Astrocyte (in vitro differentiated cells and primary cell): Measurements from ENCODE around the gene DENND5B. TPM values are rescaled to one million over a fixed set of nuclear protein-coding genes. Genes with fewer than 3 reads are reported as not detected.

Experiments
- DNase-seq: peaks from one replicate; pipeline ENCODE4 v3.0.0-alpha.2; 2010; ENCODE audit warnings: low read depth
- FAIRE-seq: peaks from 2 replicates; lab custom pipeline; 2011; peaks lifted over from hg19 to GRCh38; lab: Jason Lieb, UNC
- H2AFZ ChIP-seq: 2 replicates; pipeline ENCODE4 v1.6.0; 2012; ENCODE audit warnings: low read depth, low read length, inconsistent platforms
- H3K27ac ChIP-seq: 2 replicates; pipeline ENCODE4 v1.5.1; 2011; ENCODE audit warnings: low read depth, low read length, inconsistent platforms
- H3K27me3 ChIP-seq: 2 replicates; pipeline ENCODE4 v1.6.0; 2011; ENCODE audit warnings: low read length, inconsistent platforms; ENCODE audit not compliant: insufficient read depth
- H3K36me3 ChIP-seq: 2 replicates; pipeline ENCODE4 v1.5.1; 2011; ENCODE audit warnings: low read length, inconsistent platforms; ENCODE audit not compliant: insufficient read depth
- H3K4me1 ChIP-seq: 2 replicates; pipeline ENCODE4 v1.5.1; 2011; ENCODE audit warnings: low read length, inconsistent platforms; ENCODE audit not compliant: insufficient read depth
- H3K4me2 ChIP-seq: 2 replicates; pipeline ENCODE4 v1.6.0; 2012; ENCODE audit warnings: low read length, inconsistent platforms
- H3K4me3 ChIP-seq: 2 replicates; pipeline ENCODE4 v1.5.1; 2011; ENCODE audit warnings: low read depth, mild to moderate bottlenecking, low read length, inconsistent platforms; ENCODE audit not compliant: insufficient read depth
- H3K79me2 ChIP-seq: 2 replicates; pipeline ENCODE4 v1.6.0; 2012; ENCODE audit warnings: mild to moderate bottlenecking, low read length, inconsistent platforms; ENCODE audit not compliant: insufficient read depth
- H3K9ac ChIP-seq: 2 replicates; pipeline ENCODE4 v1.6.0; 2012; ENCODE audit warnings: mild to moderate bottlenecking, low read length, inconsistent platforms
- H3K9me3 ChIP-seq: 2 replicates; pipeline ENCODE4 v1.5.1; 2012; ENCODE audit warnings: low read depth, mild to moderate bottlenecking, low read length, inconsistent platforms; ENCODE audit not compliant: insufficient read depth
- H4K20me1 ChIP-seq: 2 replicates; pipeline ENCODE4 v1.6.0; 2012; ENCODE audit warnings: low read length, inconsistent platforms; ENCODE audit not compliant: insufficient read depth
- H3K27ac Mint-ChIP-seq: one replicate; pipeline ENCODE4 v1.8.0; 2021; ENCODE audit warnings: mild to moderate bottlenecking, mixed read lengths; ENCODE audit not compliant: unreplicated experiment
- H3K27me3 Mint-ChIP-seq: one replicate; pipeline ENCODE4 v1.8.0; 2021; ENCODE audit warnings: low read depth, mixed read lengths; ENCODE audit not compliant: unreplicated experiment
- H3K36me3 Mint-ChIP-seq: one replicate; pipeline ENCODE4 v1.8.0; 2021; ENCODE audit warnings: low read depth, mixed read lengths; ENCODE audit not compliant: unreplicated experiment
- H3K4me1 Mint-ChIP-seq: one replicate; pipeline ENCODE4 v1.8.0; 2021; ENCODE audit warnings: low read depth, mixed read lengths; ENCODE audit not compliant: unreplicated experiment
- H3K4me3 Mint-ChIP-seq: one replicate; pipeline ENCODE4 v1.8.0; 2021; ENCODE audit warnings: mild to moderate bottlenecking, moderate library complexity, mixed read lengths; ENCODE audit not compliant: unreplicated experiment
- H3K9me3 Mint-ChIP-seq: one replicate; pipeline ENCODE4 v1.8.0; 2021; ENCODE audit warnings: mild to moderate bottlenecking, mixed read lengths; ENCODE audit not compliant: unreplicated experiment
- CTCF ChIP-seq: IDR thresholded peaks from 2 replicates; pipeline ENCODE4 v1.5.1; 2011; ENCODE audit warnings: low read depth, mild to moderate bottlenecking, inconsistent platforms, low read length, moderate library complexity; ENCODE audit not compliant: insufficient read depth
- EZH2 ChIP-seq: IDR thresholded peaks from 2 replicates; pipeline ENCODE4 v1.6.1; 2012; ENCODE audit warnings: mild to moderate bottlenecking, low read length, inconsistent platforms; ENCODE audit not compliant: insufficient read depth
- total RNA-seq: library from RNA; stranded (reverse); gene quantifications from 2 replicates; pipeline ENCODE4 v1.2.1, GENCODE V29; 2021

DENND5B gene
- total RNA-seq, 1 donor from 2014 or later, result 22.7 TPM

GRCh38 chr12:31471823-31472222 lies 119.1 kb downstream of the DENND5B start:
- H3K9me3 ChIP-seq, result no peaks in the 10 kb centered on the region
- Mint-ChIP-seq H3K27me3 (no peaks in the 10 kb centered on the region), H3K27ac (no peak overlapping the region), H3K4me3 (no peak overlapping the region), H3K36me3 (peaks cover 7% of the 10 kb centered on the region), H3K4me1 (peaks cover 2% of the 10 kb centered on the region), H3K9me3 (peaks cover 2% of the 10 kb centered on the region)
- H3K4me1 ChIP-seq, result peaks cover 4% of the 10 kb centered on the region
- no peaks in the 10 kb centered on the region for H3K79me2 ChIP-seq
- peak overlapping the region; percentile 4 for H2AFZ ChIP-seq
- TF ChIP-seq CTCF (no peak), EZH2 (no peak)
- no peaks in the 10 kb centered on the region for H4K20me1 ChIP-seq
- no peak overlapping the region for H3K4me2 ChIP-seq
- peak; percentile 23 for DNase-seq
- H3K27me3 ChIP-seq, result no peaks in the 10 kb centered on the region
- no peaks in the 10 kb centered on the region for H3K36me3 ChIP-seq
- FAIRE-seq, result no peak
- H3K9ac ChIP-seq, result no peak overlapping the region
- no peak overlapping the region for H3K27ac ChIP-seq
- H3K4me3 ChIP-seq, result no peak overlapping the region

- Mint-ChIP-seq H3K27me3 (no peaks in the 10 kb centered on the region), H3K9me3 (peaks cover 2% of the 10 kb centered on the region), H3K4me1 (peaks cover 4% of the 10 kb centered on the region), H3K27ac (no peak overlapping the region), H3K36me3 (peaks cover 7% of the 10 kb centered on the region), H3K4me3 (no peak overlapping the region)
- TF ChIP-seq CTCF, result no peak
- TF ChIP-seq EZH2, result no peak
- no peak for DNase-seq
- no peak overlapping the region for H3K27ac ChIP-seq
- no peaks in the 10 kb centered on the region for H3K79me2 ChIP-seq
- no peaks in the 10 kb centered on the region for H3K36me3 ChIP-seq
- H3K4me2 ChIP-seq, result no peak overlapping the region
- no peaks in the 10 kb centered on the region for H4K20me1 ChIP-seq
- H2AFZ ChIP-seq, result no peak overlapping the region
- H3K4me3 ChIP-seq, result no peak overlapping the region
- no peaks in the 10 kb centered on the region for H3K9me3 ChIP-seq
- FAIRE-seq, result no peak
- H3K9ac ChIP-seq, result no peak overlapping the region
- H3K27me3 ChIP-seq, result no peaks in the 10 kb centered on the region
- peaks cover 7% of the 10 kb centered on the region for H3K4me1 ChIP-seq
Measured at GRCh38 chr12:31471051-31471450, 119.9 kb downstream of the DENND5B start.

- Mint-ChIP-seq H3K36me3 (peaks cover 11% of the 10 kb centered on the region), H3K27me3 (no peaks in the 10 kb centered on the region), H3K4me1 (peaks cover 4% of the 10 kb centered on the region), H3K9me3 (peaks cover 2% of the 10 kb centered on the region), H3K27ac (no peak overlapping the region), H3K4me3 (no peak overlapping the region)
- Histone ChIP-seq H3K9ac (no peak overlapping the region), H3K36me3 (no peaks in the 10 kb centered on the region), H2AFZ (no peak overlapping the region), H3K27me3 (no peaks in the 10 kb centered on the region), H4K20me1 (no peaks in the 10 kb centered on the region), H3K4me2 (no peak overlapping the region), H3K4me1 (peaks cover 7% of the 10 kb centered on the region), H3K4me3 (no peak overlapping the region), H3K27ac (no peak overlapping the region), H3K79me2 (no peaks in the 10 kb centered on the region), H3K9me3 (no peaks in the 10 kb centered on the region)
- FAIRE-seq, result no peak
- no peak for TF ChIP-seq CTCF
- TF ChIP-seq EZH2, result no peak
- no peak for DNase-seq
Measured at GRCh38 chr12:31470459-31470858, 120.5 kb downstream of the DENND5B start.
